Neural cell (in vitro differentiated cells): Measurements from ENCODE around the gene RAB22A. TPM values are rescaled to one million over a fixed set of nuclear protein-coding genes. Genes with fewer than 3 reads are reported as not detected.

Source experiments
- H2AFZ ChIP-seq: fragments of 200-600, 300-800 bp; sonication (generic), shearing (Covaris generic); 2 replicates; pipeline ENCODE4 v1.6.0; 2014; ENCODE audit warnings: low read depth, mild to moderate bottlenecking, antibody characterized with exemption, low read length, moderate library complexity
- H3F3A ChIP-seq: fragments of 200-600 bp; shearing (Covaris generic); 2 replicates; pipeline ENCODE4 v1.6.1; 2016; ENCODE audit warnings: mild to moderate bottlenecking, moderate library complexity, mixed read lengths, antibody characterized with exemption, low read length; ENCODE audit not compliant: insufficient read depth, poor library complexity, severe bottlenecking
- H3K27ac ChIP-seq: fragments of 200-600, 300-800 bp; sonication (generic), shearing (Covaris generic); 2 replicates; pipeline ENCODE4 v1.5.1; 2014; ENCODE audit warnings: mild to moderate bottlenecking, low read length, moderate library complexity
- H3K27me3 ChIP-seq: fragments of 300-800, 200-600 bp; sonication (generic), shearing (Covaris generic); 2 replicates; pipeline ENCODE4 v1.6.0; 2014; ENCODE audit warnings: mild to moderate bottlenecking, low read depth, low read length, moderate library complexity; ENCODE audit not compliant: insufficient read depth
- H3K36me3 ChIP-seq: fragments of 300-800, 200-600 bp; sonication (generic), shearing (Covaris generic); 2 replicates; pipeline ENCODE4 v1.5.1; 2014; ENCODE audit warnings: mild to moderate bottlenecking, antibody characterized with exemption, low read length, moderate library complexity; ENCODE audit not compliant: insufficient read depth
- H3K4me2 ChIP-seq: fragments of 300-800, 200-600 bp; sonication (generic), shearing (Covaris generic); 2 replicates; pipeline ENCODE4 v1.6.0; 2014; ENCODE audit warnings: mild to moderate bottlenecking, low read length
- H3K4me3 ChIP-seq: fragments of 300-800, 200-600 bp; sonication (generic), shearing (Covaris generic); 2 replicates; pipeline ENCODE4 v1.5.1; 2014; ENCODE audit warnings: mild to moderate bottlenecking, low read length, moderate library complexity
- H3K79me2 ChIP-seq: fragments of 200-600 bp; shearing (Covaris generic); replicated peaks from 2 replicates; pipeline ENCODE4 v1.6.0; 2014; ENCODE audit warnings: mild to moderate bottlenecking, low read length, moderate library complexity; ENCODE audit not compliant: insufficient read depth
- H3K9ac ChIP-seq: fragments of 300-800, 200-600 bp; sonication (generic), shearing (Covaris generic); 2 replicates; pipeline ENCODE4 v1.6.1; 2016; ENCODE audit warnings: mild to moderate bottlenecking, low read length, mixed read lengths
- H3K9me2 ChIP-seq: fragments of 200-600 bp; shearing (Covaris generic); 2 replicates; pipeline ENCODE4 v1.6.1; 2016; ENCODE audit warnings: mild to moderate bottlenecking, low read length, mixed read lengths; ENCODE audit not compliant: insufficient read depth
- H3K9me3 ChIP-seq: fragments of 200-600, 300-800 bp; sonication (generic), shearing (Covaris generic); 2 replicates; pipeline ENCODE4 v1.6.1; 2016; ENCODE audit warnings: mild to moderate bottlenecking, mixed run types, low read length, moderate library complexity, mixed read lengths
- H4K20me1 ChIP-seq: fragments of 200-600 bp; shearing (Covaris generic); 2 replicates; pipeline ENCODE4 v1.6.1; 2016; ENCODE audit warnings: mild to moderate bottlenecking, mixed run types; ENCODE audit not compliant: insufficient read depth
- EP300 ChIP-seq: fragments of 450-650 bp; conservative IDR thresholded peaks from 2 replicates; pipeline ENCODE4 v1.6.1; 2014; ENCODE audit warnings: antibody characterized with exemption, mild to moderate bottlenecking, moderate library complexity; ENCODE audit not compliant: poor library complexity, severe bottlenecking
- EZH2 ChIP-seq: fragments of 200-600, 300-800 bp; shearing (Covaris generic), sonication (generic); IDR thresholded peaks from 2 replicates; pipeline ENCODE4 v1.6.1; 2014; ENCODE audit warnings: antibody characterized with exemption, low read length, borderline replicate concordance, mild to moderate bottlenecking; ENCODE audit not compliant: insufficient read depth, poor library complexity, severe bottlenecking
- MXI1 ChIP-seq: fragments of 450-650 bp; conservative IDR thresholded peaks from 2 replicates; pipeline ENCODE4 v1.6.1; 2014; ENCODE audit warnings: antibody characterized with exemption, mild to moderate bottlenecking; ENCODE audit not compliant: poor library complexity, severe bottlenecking
- POLR2AphosphoS5 ChIP-seq: IDR thresholded peaks from 2 replicates; pipeline ENCODE4 v1.6.1; 2012
- RAD21 ChIP-seq: fragments of 450-650 bp; conservative IDR thresholded peaks from 2 replicates; pipeline ENCODE4 v1.6.1; 2014; ENCODE audit warnings: antibody characterized with exemption, mild to moderate bottlenecking, moderate library complexity
- SMC3 ChIP-seq: fragments of 450-650 bp; conservative IDR thresholded peaks from 2 replicates; pipeline ENCODE4 v1.6.1; 2014; ENCODE audit warnings: antibody characterized with exemption, mild to moderate bottlenecking, moderate library complexity; ENCODE audit not compliant: poor library complexity
- TAF1 ChIP-seq: IDR thresholded peaks from 2 replicates; pipeline ENCODE4 v1.6.1; 2012; ENCODE audit warnings: low read depth
- polyA plus RNA-seq: library from polyadenylated mRNA; depleted of rRNA; stranded (reverse); fragments of >200 nt; gene quantifications from 2 replicates; pipeline ENCODE4 v1.2.3, GENCODE V29; 2014
- TF ChIP-seq, protein P1 (sequence below): IDR thresholded peaks from 2 replicates; pipeline ENCODE4 v1.6.1; 2012; ENCODE audit warnings: borderline replicate concordance
- TF ChIP-seq, protein P2 (sequence below): fragments of 450-650 bp; IDR thresholded peaks from 2 replicates; pipeline ENCODE4 v1.5.1; 2014; ENCODE audit warnings: antibody characterized with exemption, mild to moderate bottlenecking, moderate library complexity; ENCODE audit not compliant: poor library complexity, severe bottlenecking

Gene RAB22A
- polyA plus RNA-seq, 1 donor from 2014 or later = 15.7 TPM

DNA sequence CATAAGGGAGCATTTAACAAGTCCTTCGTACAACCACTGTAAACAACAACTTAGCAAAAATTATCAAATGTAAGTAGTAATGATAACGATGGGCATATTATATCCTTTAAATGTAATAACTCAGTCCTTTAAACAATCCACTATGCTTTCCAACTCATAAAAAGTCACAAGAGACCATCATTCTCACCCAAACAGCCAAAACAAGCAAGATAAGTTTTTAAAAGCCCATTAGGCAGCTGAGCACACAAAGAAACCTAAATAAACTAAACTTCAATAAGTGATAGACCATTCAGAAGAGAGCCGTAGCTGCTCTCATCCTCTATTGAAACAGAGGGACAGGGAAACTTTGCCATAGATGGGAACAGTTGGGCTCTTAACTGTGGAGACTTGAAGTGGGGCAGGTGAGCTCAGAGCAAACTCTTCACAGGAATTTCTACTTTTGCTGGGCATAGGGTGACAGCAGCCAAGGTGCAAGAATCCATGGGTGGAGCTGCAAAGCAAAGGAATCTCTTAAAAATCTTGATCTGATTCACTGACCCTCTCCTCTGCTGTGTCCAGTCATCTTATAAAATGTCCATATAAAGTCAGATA lies 22.5 kb downstream of the RAB22A start:
- no peak overlapping the region for H3K27ac ChIP-seq
- no peaks in the 10 kb centered on the region for H3K27me3 ChIP-seq
- no peaks in the 10 kb centered on the region for H3K9me3 ChIP-seq
- H4K20me1 ChIP-seq = no peaks in the 10 kb centered on the region
- H3K4me3 ChIP-seq = no peak overlapping the region
- H3K9ac ChIP-seq = no peak overlapping the region
- no peaks in the 10 kb centered on the region for H3F3A ChIP-seq
- H3K36me3 ChIP-seq = no peaks in the 10 kb centered on the region
- H3K79me2 ChIP-seq = peaks cover 14% of the 10 kb centered on the region
- no peak overlapping the region for H2AFZ ChIP-seq
- no peak overlapping the region for H3K4me2 ChIP-seq
- no peaks in the 10 kb centered on the region for H3K9me2 ChIP-seq
- TF ChIP-seq EP300 = no peak
- TF ChIP-seq MXI1 = no peak
- TF ChIP-seq TAF1 = no peak
- TF ChIP-seq, protein P1, sequence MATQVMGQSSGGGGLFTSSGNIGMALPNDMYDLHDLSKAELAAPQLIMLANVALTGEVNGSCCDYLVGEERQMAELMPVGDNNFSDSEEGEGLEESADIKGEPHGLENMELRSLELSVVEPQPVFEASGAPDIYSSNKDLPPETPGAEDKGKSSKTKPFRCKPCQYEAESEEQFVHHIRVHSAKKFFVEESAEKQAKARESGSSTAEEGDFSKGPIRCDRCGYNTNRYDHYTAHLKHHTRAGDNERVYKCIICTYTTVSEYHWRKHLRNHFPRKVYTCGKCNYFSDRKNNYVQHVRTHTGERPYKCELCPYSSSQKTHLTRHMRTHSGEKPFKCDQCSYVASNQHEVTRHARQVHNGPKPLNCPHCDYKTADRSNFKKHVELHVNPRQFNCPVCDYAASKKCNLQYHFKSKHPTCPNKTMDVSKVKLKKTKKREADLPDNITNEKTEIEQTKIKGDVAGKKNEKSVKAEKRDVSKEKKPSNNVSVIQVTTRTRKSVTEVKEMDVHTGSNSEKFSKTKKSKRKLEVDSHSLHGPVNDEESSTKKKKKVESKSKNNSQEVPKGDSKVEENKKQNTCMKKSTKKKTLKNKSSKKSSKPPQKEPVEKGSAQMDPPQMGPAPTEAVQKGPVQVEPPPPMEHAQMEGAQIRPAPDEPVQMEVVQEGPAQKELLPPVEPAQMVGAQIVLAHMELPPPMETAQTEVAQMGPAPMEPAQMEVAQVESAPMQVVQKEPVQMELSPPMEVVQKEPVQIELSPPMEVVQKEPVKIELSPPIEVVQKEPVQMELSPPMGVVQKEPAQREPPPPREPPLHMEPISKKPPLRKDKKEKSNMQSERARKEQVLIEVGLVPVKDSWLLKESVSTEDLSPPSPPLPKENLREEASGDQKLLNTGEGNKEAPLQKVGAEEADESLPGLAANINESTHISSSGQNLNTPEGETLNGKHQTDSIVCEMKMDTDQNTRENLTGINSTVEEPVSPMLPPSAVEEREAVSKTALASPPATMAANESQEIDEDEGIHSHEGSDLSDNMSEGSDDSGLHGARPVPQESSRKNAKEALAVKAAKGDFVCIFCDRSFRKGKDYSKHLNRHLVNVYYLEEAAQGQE = no peak
- no peak for TF ChIP-seq EZH2
- TF ChIP-seq, protein P2, sequence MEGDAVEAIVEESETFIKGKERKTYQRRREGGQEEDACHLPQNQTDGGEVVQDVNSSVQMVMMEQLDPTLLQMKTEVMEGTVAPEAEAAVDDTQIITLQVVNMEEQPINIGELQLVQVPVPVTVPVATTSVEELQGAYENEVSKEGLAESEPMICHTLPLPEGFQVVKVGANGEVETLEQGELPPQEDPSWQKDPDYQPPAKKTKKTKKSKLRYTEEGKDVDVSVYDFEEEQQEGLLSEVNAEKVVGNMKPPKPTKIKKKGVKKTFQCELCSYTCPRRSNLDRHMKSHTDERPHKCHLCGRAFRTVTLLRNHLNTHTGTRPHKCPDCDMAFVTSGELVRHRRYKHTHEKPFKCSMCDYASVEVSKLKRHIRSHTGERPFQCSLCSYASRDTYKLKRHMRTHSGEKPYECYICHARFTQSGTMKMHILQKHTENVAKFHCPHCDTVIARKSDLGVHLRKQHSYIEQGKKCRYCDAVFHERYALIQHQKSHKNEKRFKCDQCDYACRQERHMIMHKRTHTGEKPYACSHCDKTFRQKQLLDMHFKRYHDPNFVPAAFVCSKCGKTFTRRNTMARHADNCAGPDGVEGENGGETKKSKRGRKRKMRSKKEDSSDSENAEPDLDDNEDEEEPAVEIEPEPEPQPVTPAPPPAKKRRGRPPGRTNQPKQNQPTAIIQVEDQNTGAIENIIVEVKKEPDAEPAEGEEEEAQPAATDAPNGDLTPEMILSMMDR = no peak
- TF ChIP-seq SMC3 = no peak
- no peak for TF ChIP-seq POLR2AphosphoS5
- no peak for TF ChIP-seq RAD21

DNA sequence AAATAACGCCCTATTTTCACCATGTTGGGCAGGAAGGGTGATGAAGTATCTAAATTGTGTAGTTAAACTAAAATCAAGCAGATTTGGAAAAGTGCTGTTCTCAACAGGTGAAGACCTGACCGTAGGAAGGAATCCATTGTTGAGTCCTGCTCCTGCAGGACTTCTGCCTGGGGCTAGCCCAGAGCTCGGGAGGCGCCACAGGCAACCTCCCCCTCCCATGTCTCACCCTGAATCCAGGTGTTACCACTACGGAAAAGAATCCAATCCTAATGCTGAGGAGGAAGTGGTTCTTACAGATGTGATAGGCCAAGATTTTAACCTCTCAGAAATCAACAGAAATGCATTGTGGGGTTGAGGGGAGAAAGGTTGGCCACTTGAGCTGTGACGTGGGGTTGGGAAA lies 30.2 kb downstream of the RAB22A start:
- no peaks in the 10 kb centered on the region for H4K20me1 ChIP-seq
- no peak overlapping the region for H2AFZ ChIP-seq
- TF ChIP-seq, protein P2 = no peak
- no peak for TF ChIP-seq RAD21
- TF ChIP-seq, protein P1 = no peak
- TF ChIP-seq TAF1 = no peak
- no peak for TF ChIP-seq EP300
- TF ChIP-seq EZH2 = no peak
- TF ChIP-seq SMC3 = no peak
- no peak for TF ChIP-seq POLR2AphosphoS5
- TF ChIP-seq MXI1 = no peak
- no peak overlapping the region for H3K4me3 ChIP-seq
- no peak overlapping the region for H3K4me2 ChIP-seq
- H3K9ac ChIP-seq = no peak overlapping the region
- H3K27ac ChIP-seq = no peak overlapping the region
- no peaks in the 10 kb centered on the region for H3F3A ChIP-seq
- H3K36me3 ChIP-seq = no peaks in the 10 kb centered on the region
- peaks cover 4% of the 10 kb centered on the region for H3K79me2 ChIP-seq
- H3K27me3 ChIP-seq = no peaks in the 10 kb centered on the region
- no peaks in the 10 kb centered on the region for H3K9me2 ChIP-seq
- no peaks in the 10 kb centered on the region for H3K9me3 ChIP-seq
